ENCODE measurements around the gene WTIP. TPM values are rescaled to one million over a fixed set of nuclear protein-coding genes. Genes with fewer than 3 reads are reported as not detected.

The WTIP gene
- polyA plus RNA-seq, 4 donors: 31.8 to 48.9 (median 35.7) TPM

GRCh38 chr19:34549833-34550232, 68.3 kb downstream of the WTIP start:
- DNase-seq (ENCODE audit: low read depth in 4 of 4, low spot score in 3 of 4): no peak

- no peak for DNase-seq (ENCODE audit: low read depth in 4 of 4, low spot score in 3 of 4)
Observed at GRCh38 chr19:34555447-34555846, 73.9 kb downstream of the WTIP start.

GRCh38 chr19:34556488-34556887, 74.9 kb downstream of the WTIP start:
- no peak for DNase-seq (ENCODE audit: low read depth in 4 of 4, low spot score in 3 of 4)

- no peak for DNase-seq (ENCODE audit: low read depth in 4 of 4, low spot score in 3 of 4)
Observed at GRCh38 chr19:34559045-34559444, 77.5 kb downstream of the WTIP start.

- DNase-seq (ENCODE audit: low read depth in 4 of 4, low spot score in 3 of 4): no peak
Observed at GRCh38 chr19:34560229-34560628, 78.7 kb downstream of the WTIP start.

Other genes starting within 250 kb of the WTIP start
- gene GARRE1, start 227.2 kb upstream of the WTIP start, polyA plus RNA-seq (ENCODE audit: insufficient read length in 4 of 4): 10 to 100 TPM; 35.8 to 44.9 (median 39.1) TPM
- 100 to 1,000 TPM in 3 of 4 donors, 10 to 100 TPM in 1; 94.9 to 184 (median 167) TPM for gene GPI, start 116.6 kb upstream of the WTIP start, polyA plus RNA-seq (ENCODE audit: insufficient read length in 4 of 4)
- gene PDCD2L, start 77.4 kb upstream of the WTIP start, polyA plus RNA-seq (ENCODE audit: insufficient read length in 4 of 4): 10 to 100 TPM; 12.3 to 15.3 (median 14.9) TPM
- 100 to 1,000 TPM; 121 to 181 (median 170) TPM for gene UBA2, start 53.4 kb upstream of the WTIP start, polyA plus RNA-seq (ENCODE audit: insufficient read length in 4 of 4)
- gene SCGB2B2, start 195.4 kb downstream of the WTIP start, polyA plus RNA-seq (ENCODE audit: insufficient read length in 4 of 4): 1 to 10 TPM in 1 of 4 donors, under 1 TPM in 3; 0.42 to 1.5 (median 0.74) TPM
- 10 to 100 TPM; 70.4 to 94.2 (median 80.1) TPM for gene ZNF302, start 195.9 kb downstream of the WTIP start, polyA plus RNA-seq (ENCODE audit: insufficient read length in 4 of 4)